HepG2 (cell line): ENCODE data around the gene JMJD6. TPM values are rescaled to one million over a fixed set of nuclear protein-coding genes. Genes with fewer than 3 reads are reported as not detected.
A peak's percentile ranks its signal among the peaks of the same experiment; 100 is the strongest.

Source experiments
- ARNTL ChIP-seq: sonication (generic); formaldehyde crosslinking; IDR thresholded peaks from 2 replicates; pipeline ENCODE4 v1.4.0; 2020; ENCODE audit warnings: mild to moderate bottlenecking, missing genetic modification reagents
- ATF6 ChIP-seq: sonication (generic); formaldehyde crosslinking; conservative IDR thresholded peaks from 2 replicates; pipeline ENCODE4 v1.4.0; 2020; ENCODE audit warnings: missing genetic modification reagents
- BORCS8-MEF2B ChIP-seq: sonication (generic); formaldehyde crosslinking; IDR thresholded peaks from 2 replicates; pipeline ENCODE4 v1.8.0; 2022; ENCODE audit warnings: mild to moderate bottlenecking, missing genetic modification reagents
- DNMT3B ChIP-seq: conservative IDR thresholded peaks from 2 replicates; pipeline ENCODE4 v1.6.1; 2016; ENCODE audit warnings: missing biosample characterization, control low read depth
- FLYWCH1 ChIP-seq: sonication (generic); formaldehyde crosslinking; IDR thresholded peaks from 2 replicates; pipeline ENCODE4 v1.8.1; 2023; ENCODE audit warnings: mild to moderate bottlenecking, missing genetic modification reagents
- FOXA3 ChIP-seq: IDR thresholded peaks from 2 replicates; pipeline ENCODE4 v1.6.1; 2016; ENCODE audit warnings: missing genetic modification reagents, missing compliant biosample characterization
- GATAD2A ChIP-seq: IDR thresholded peaks from 2 replicates; pipeline ENCODE4 v1.6.1; 2016
- HNF4G ChIP-seq, 2 experiments: sonication (generic) in 1 of 2; formaldehyde crosslinking in 1 of 2; IDR thresholded peaks; 2 replicates each; pipeline versions ENCODE4 v1.4.0 to v1.6.1; 2011 to 2020; ENCODE audit warnings: borderline replicate concordance in 2 of 2, low read depth in 2 of 2, mild to moderate bottlenecking in 2 of 2, low read length in 1 of 2, missing genetic modification reagents in 1 of 2, moderate library complexity in 1 of 2
- HOXA3 ChIP-seq: sonication (generic); formaldehyde crosslinking; IDR thresholded peaks from 2 replicates; pipeline ENCODE4 v1.5.0; 2020; ENCODE audit warnings: missing genetic modification reagents
- IKZF5 ChIP-seq: IDR thresholded peaks from 2 replicates; pipeline ENCODE4 v1.6.1; 2018; ENCODE audit warnings: missing genetic modification reagents, mild to moderate bottlenecking, missing compliant biosample characterization
- ISX ChIP-seq: sonication (generic); formaldehyde crosslinking; conservative IDR thresholded peaks from 2 replicates; pipeline ENCODE4 v1.5.0; 2020; ENCODE audit warnings: missing genetic modification reagents
- KDM2A ChIP-seq: sonication (generic); formaldehyde crosslinking; IDR thresholded peaks from 2 replicates; pipeline ENCODE4 v1.4.0; 2020; ENCODE audit warnings: low read depth, missing genetic modification reagents, borderline replicate concordance
- KMT2B ChIP-seq: IDR thresholded peaks from 2 replicates; pipeline ENCODE4 v1.6.1; 2016; ENCODE audit warnings: missing genetic modification reagents, missing compliant biosample characterization
- LBX2 ChIP-seq: sonication (generic); formaldehyde crosslinking; IDR thresholded peaks from 2 replicates; pipeline ENCODE4 v1.5.0; 2020; ENCODE audit warnings: missing genetic modification reagents, mild to moderate bottlenecking, borderline replicate concordance
- MED13 ChIP-seq: sonication (generic); formaldehyde crosslinking; IDR thresholded peaks from 2 replicates; pipeline ENCODE4 v1.5.0; 2020; ENCODE audit warnings: missing genetic modification reagents
- NFRKB ChIP-seq: fragments of 450-650 bp; IDR thresholded peaks from 2 replicates; pipeline ENCODE4 v1.6.1; 2017
- PLRG1 ChIP-seq: fragments of 450-650 bp; conservative IDR thresholded peaks from 2 replicates; pipeline ENCODE4 v1.6.1; 2016
- POLR2AphosphoS2 ChIP-seq: IDR thresholded peaks from 2 replicates; pipeline ENCODE4 v1.6.1; 2011; ENCODE audit warnings: low read depth, low read length, improper control_type of control experiment
- RFX1 ChIP-seq: fragments of 450-650 bp; IDR thresholded peaks from 2 replicates; pipeline ENCODE4 v1.6.1; 2017
- TGIF2 ChIP-seq: IDR thresholded peaks from 2 replicates; pipeline ENCODE4 v1.6.1; 2016; ENCODE audit warnings: control low read depth, missing compliant biosample characterization
- ZBTB38 ChIP-seq: sonication (generic); formaldehyde crosslinking; IDR thresholded peaks from 2 replicates; pipeline ENCODE4 v1.5.1; 2020; ENCODE audit warnings: mild to moderate bottlenecking, missing genetic modification reagents
- ZEB1 ChIP-seq: IDR thresholded peaks from 2 replicates; pipeline ENCODE4 v1.6.1; 2012; ENCODE audit warnings: mild to moderate bottlenecking, low read depth, inconsistent platforms; ENCODE audit not compliant: insufficient replicate concordance
- ZFP62 ChIP-seq: sonication (generic); formaldehyde crosslinking; IDR thresholded peaks from 2 replicates; pipeline ENCODE4 v1.4.0; 2020; ENCODE audit warnings: missing genetic modification reagents
- ZNF207 ChIP-seq: fragments of 450-650 bp; IDR thresholded peaks from 2 replicates; pipeline ENCODE4 v1.6.1; 2016; ENCODE audit warnings: antibody characterized with exemption, borderline replicate concordance
- ZNF546 ChIP-seq: sonication (generic); formaldehyde crosslinking; conservative IDR thresholded peaks from 2 replicates; pipeline ENCODE4 v1.8.1; 2023; ENCODE audit warnings: mild to moderate bottlenecking, missing genetic modification reagents
- ZNF784 ChIP-seq: sonication (generic); formaldehyde crosslinking; IDR thresholded peaks from 2 replicates; pipeline ENCODE4 v1.5.1; 2020; ENCODE audit warnings: missing genetic modification reagents, mild to moderate bottlenecking, borderline replicate concordance
- ZNF816 ChIP-seq: sonication (generic); formaldehyde crosslinking; IDR thresholded peaks from 2 replicates; pipeline ENCODE4 v1.8.0; 2022; ENCODE audit warnings: missing genetic modification reagents, mild to moderate bottlenecking, borderline replicate concordance
- ZZZ3 ChIP-seq: sonication (generic); formaldehyde crosslinking; IDR thresholded peaks from 2 replicates; pipeline ENCODE4 v1.4.0; 2020; ENCODE audit warnings: missing genetic modification reagents, mild to moderate bottlenecking, borderline replicate concordance
- polyA plus RNA-seq, 8 experiments: library from polyadenylated mRNA; depleted of rRNA in 3 of 8; stranded (reverse) in 7 of 8; unstranded in 1 of 8; fragments of >200 nt; fragmentation: Illumina TruSeq in 4 of 8; extraction: Trizol in 4 of 8; gene quantifications; 2 replicates each; pipeline versions ENCODE4 v1.2.1 to v1.2.3, GENCODE V29; 2011 to 2016; ENCODE audit warnings: low read depth in 4 of 8, missing spikeins in 1 of 8, mixed read lengths in 1 of 8; ENCODE audit not compliant: insufficient read depth in 1 of 8
- total RNA-seq, 5 experiments: library from RNA; depleted of rRNA; stranded (reverse); fragments of >200 nt; fragmentation: Illumina TruSeq; extraction: Trizol; gene quantifications; 2 replicates each; pipeline ENCODE4 v1.2.3, GENCODE V29; 2016; ENCODE audit warnings: low read depth in 1 of 5

The JMJD6 gene
- total and polyA plus RNA-seq, 2 of the 13 experiments (the other 11 are each of a cell fraction or from before 2014, with no cell fraction given) = 33.6 to 41.0 TPM

GRCh38 chr17:76681222-76682137, 44.9 kb downstream of the JMJD6 start (continued):
- TF ChIP-seq GATAD2A = no peak
- no peak for TF ChIP-seq RFX1
- no peak for TF ChIP-seq ZEB1
- 0 out of 2 replicates have a peak, but pooled peaks have one; percentile 38 for TF ChIP-seq KMT2B (CRISPR knock-in tag)
- TF ChIP-seq MED13 (CRISPR knock-in tag) = no peak
- TF ChIP-seq KDM2A (CRISPR knock-in tag) = peak; percentile 72; the same call in 1 of the 2 replicates
- TF ChIP-seq PLRG1 = no peak
- TF ChIP-seq ZNF784 = no peak
- peak; percentile 58; the same call in 1 of the 2 replicates for TF ChIP-seq TGIF2 (CRISPR knock-in tag)
- no peak for TF ChIP-seq ZZZ3
- no peak for TF ChIP-seq FOXA3 (CRISPR knock-in tag)
- no peak for TF ChIP-seq ISX (CRISPR knock-in tag)
- no peak for TF ChIP-seq ZFP62 (CRISPR knock-in tag)
- no peak for TF ChIP-seq DNMT3B (CRISPR knock-in tag)
- TF ChIP-seq ATF6 (CRISPR knock-in tag) = no peak
- TF ChIP-seq POLR2AphosphoS2 = no peak
- no peak for TF ChIP-seq ARNTL (CRISPR knock-in tag)
- TF ChIP-seq ZNF546 = no peak
- peak; percentile 65; the same call in 1 of the 2 replicates for TF ChIP-seq IKZF5
- no peak for TF ChIP-seq HNF4G (IDR thresholded peaks at IDR 0.05; ENCODE audit: borderline replicate concordance, low read depth, low read length)
- TF ChIP-seq HNF4G (CRISPR knock-in tag; IDR thresholded peaks at IDR 0.05; ENCODE audit: borderline replicate concordance, low read depth) = no peak
- TF ChIP-seq ZNF816 (CRISPR knock-in tag) = no peak
- TF ChIP-seq ZNF207 = no peak
- TF ChIP-seq BORCS8-MEF2B (CRISPR knock-in tag) = no peak
- TF ChIP-seq NFRKB = no peak
- 0 out of 2 replicates have a peak, but pooled peaks have one; percentile 20 for TF ChIP-seq ZBTB38 (CRISPR knock-in tag)
- TF ChIP-seq LBX2 (CRISPR knock-in tag) = no peak
- TF ChIP-seq HOXA3 (CRISPR knock-in tag) = no peak
- TF ChIP-seq FLYWCH1 = no peak
